ENCODE data around the gene CERK.

DNA sequence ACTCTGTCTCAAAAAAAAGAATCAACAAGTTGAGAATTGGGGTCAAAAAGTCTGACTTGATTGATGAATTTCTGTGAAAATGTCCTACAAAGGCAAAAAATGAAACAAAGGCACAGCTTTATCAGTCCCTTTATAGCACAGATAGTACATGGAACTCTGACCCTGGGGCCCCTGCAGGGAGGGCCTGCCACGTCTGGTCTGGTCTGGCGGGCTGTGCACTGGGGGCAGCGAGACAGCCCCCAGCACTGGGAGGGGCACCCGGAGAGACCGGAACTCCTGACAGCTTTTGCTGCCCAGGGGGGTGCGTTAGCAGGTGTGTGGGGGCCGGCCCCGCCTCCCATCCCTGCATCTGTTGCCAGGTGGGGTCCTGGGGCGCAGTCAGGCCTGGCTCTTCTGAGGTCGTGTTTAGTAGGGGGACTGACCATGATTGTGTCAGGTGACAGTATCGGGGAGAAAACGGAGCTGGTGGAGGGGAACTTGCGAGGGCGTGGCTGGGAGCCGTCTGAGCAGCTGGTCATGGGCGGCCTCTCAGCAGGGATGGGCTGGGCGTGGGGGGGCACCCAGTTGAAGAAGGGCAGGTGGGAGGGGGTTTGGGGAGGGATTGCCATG is 66.1 kb downstream of the CERK start:
- TF ChIP-seq, protein P1, sequence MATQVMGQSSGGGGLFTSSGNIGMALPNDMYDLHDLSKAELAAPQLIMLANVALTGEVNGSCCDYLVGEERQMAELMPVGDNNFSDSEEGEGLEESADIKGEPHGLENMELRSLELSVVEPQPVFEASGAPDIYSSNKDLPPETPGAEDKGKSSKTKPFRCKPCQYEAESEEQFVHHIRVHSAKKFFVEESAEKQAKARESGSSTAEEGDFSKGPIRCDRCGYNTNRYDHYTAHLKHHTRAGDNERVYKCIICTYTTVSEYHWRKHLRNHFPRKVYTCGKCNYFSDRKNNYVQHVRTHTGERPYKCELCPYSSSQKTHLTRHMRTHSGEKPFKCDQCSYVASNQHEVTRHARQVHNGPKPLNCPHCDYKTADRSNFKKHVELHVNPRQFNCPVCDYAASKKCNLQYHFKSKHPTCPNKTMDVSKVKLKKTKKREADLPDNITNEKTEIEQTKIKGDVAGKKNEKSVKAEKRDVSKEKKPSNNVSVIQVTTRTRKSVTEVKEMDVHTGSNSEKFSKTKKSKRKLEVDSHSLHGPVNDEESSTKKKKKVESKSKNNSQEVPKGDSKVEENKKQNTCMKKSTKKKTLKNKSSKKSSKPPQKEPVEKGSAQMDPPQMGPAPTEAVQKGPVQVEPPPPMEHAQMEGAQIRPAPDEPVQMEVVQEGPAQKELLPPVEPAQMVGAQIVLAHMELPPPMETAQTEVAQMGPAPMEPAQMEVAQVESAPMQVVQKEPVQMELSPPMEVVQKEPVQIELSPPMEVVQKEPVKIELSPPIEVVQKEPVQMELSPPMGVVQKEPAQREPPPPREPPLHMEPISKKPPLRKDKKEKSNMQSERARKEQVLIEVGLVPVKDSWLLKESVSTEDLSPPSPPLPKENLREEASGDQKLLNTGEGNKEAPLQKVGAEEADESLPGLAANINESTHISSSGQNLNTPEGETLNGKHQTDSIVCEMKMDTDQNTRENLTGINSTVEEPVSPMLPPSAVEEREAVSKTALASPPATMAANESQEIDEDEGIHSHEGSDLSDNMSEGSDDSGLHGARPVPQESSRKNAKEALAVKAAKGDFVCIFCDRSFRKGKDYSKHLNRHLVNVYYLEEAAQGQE (IDR thresholded peaks at IDR 0.05): no peak
- TF ChIP-seq, protein P2, sequence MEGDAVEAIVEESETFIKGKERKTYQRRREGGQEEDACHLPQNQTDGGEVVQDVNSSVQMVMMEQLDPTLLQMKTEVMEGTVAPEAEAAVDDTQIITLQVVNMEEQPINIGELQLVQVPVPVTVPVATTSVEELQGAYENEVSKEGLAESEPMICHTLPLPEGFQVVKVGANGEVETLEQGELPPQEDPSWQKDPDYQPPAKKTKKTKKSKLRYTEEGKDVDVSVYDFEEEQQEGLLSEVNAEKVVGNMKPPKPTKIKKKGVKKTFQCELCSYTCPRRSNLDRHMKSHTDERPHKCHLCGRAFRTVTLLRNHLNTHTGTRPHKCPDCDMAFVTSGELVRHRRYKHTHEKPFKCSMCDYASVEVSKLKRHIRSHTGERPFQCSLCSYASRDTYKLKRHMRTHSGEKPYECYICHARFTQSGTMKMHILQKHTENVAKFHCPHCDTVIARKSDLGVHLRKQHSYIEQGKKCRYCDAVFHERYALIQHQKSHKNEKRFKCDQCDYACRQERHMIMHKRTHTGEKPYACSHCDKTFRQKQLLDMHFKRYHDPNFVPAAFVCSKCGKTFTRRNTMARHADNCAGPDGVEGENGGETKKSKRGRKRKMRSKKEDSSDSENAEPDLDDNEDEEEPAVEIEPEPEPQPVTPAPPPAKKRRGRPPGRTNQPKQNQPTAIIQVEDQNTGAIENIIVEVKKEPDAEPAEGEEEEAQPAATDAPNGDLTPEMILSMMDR (IDR thresholded peaks at IDR 0.05; ENCODE audit: low read depth, low read length, missing input control): no peak
- TF ChIP-seq GABPA (IDR thresholded peaks at IDR 0.05 in 1 of 2, conservative IDR thresholded peaks at IDR 0.05 in 1 of 2) (no peak), HNF4G (IDR thresholded peaks at IDR 0.05) (no peak), RAD21 (IDR thresholded peaks at IDR 0.05) (no peak), YY1 (IDR thresholded peaks at IDR 0.05) (no peak)
